ENCODE data around the gene NEIL1.

GRCh38 chr15:75380773-75381172, 33.9 kb downstream of the NEIL1 start:
- TF ChIP-seq CTCF (IDR thresholded peaks at IDR 0.05; ENCODE audit: extremely low read depth in 1 of 2, insufficient read depth in 1 of 2, low read depth in 1 of 2, low read length in 2 of 2) (no peak), EZH2 (IDR thresholded peaks at IDR 0.05; ENCODE audit: borderline replicate concordance, low read depth, low read length, severe bottlenecking) (no peak), POLR2A (IDR thresholded peaks at IDR 0.05; ENCODE audit: low read depth, low read length) (no peak), POLR2AphosphoS5 (IDR thresholded peaks at IDR 0.05; ENCODE audit: insufficient read depth, low read depth, low read length) (no peak), MYC (IDR thresholded peaks at IDR 0.05; ENCODE audit: low read depth, low read length) (no peak)

Measured in endothelial cell of umbilical vein (primary cell).